HepG2 (cell line): ENCODE data around the gene HCRT. TPM values are rescaled to one million over a fixed set of nuclear protein-coding genes. Genes with fewer than 3 reads are reported as not detected.

Experiments used
- CC2D1A ChIP-seq: sonication (generic); formaldehyde crosslinking; IDR thresholded peaks from 2 replicates; pipeline ENCODE4 v1.8.1; 2023; ENCODE audit warnings: mild to moderate bottlenecking, missing genetic modification reagents
- CCAR2 ChIP-seq: fragments of 200-400 bp; formaldehyde crosslinking; optimal IDR thresholded peaks from 2 replicates; pipeline ENCODE3; 2018; ENCODE audit warnings: low read depth, mild to moderate bottlenecking, low read length, moderate library complexity
- DMTF1 ChIP-seq: sonication (generic); formaldehyde crosslinking; IDR thresholded peaks from 2 replicates; pipeline ENCODE4 v1.4.0; 2020; ENCODE audit warnings: mild to moderate bottlenecking, missing genetic modification reagents
- HNRNPK ChIP-seq: fragments of 200-400 bp; formaldehyde crosslinking; IDR thresholded peaks from 2 replicates; pipeline ENCODE4 v1.6.1; 2018; ENCODE audit warnings: low read length, low read depth, moderate library complexity, mild to moderate bottlenecking; ENCODE audit not compliant: poor library complexity, severe bottlenecking
- KAT7 ChIP-seq: IDR thresholded peaks from 2 replicates; pipeline ENCODE4 v1.6.1; 2018; ENCODE audit warnings: borderline replicate concordance, missing compliant biosample characterization
- MIXL1 ChIP-seq: IDR thresholded peaks from 2 replicates; pipeline ENCODE4 v1.6.1; 2016
- POLR2AphosphoS5 ChIP-seq: IDR thresholded peaks from 2 replicates; pipeline ENCODE4 v1.6.1; 2012; ENCODE audit warnings: low read depth, low read length
- RARA ChIP-seq: IDR thresholded peaks from 2 replicates; pipeline ENCODE4 v1.6.1; 2016; ENCODE audit warnings: missing genetic modification reagents, missing compliant biosample characterization
- RBM39 ChIP-seq: fragments of 200-400 bp; formaldehyde crosslinking; IDR thresholded peaks from one replicate; pipeline ENCODE4 v1.6.1; 2018; ENCODE audit warnings: antibody characterized with exemption, mild to moderate bottlenecking, low read depth, low read length; ENCODE audit not compliant: poor library complexity, severe bottlenecking
- RFX5 ChIP-seq: IDR thresholded peaks from 2 replicates; pipeline ENCODE4 v1.6.1; 2011; ENCODE audit warnings: low read depth, low read length, improper control_type of control experiment
- TCF12 ChIP-seq, 2 experiments: fragments of 450-650 bp in 1 of 2; sonication (generic) in 1 of 2; formaldehyde crosslinking in 1 of 2; IDR thresholded peaks; 2 replicates each; pipeline versions ENCODE4 v1.6.1 to v1.8.0; 2017 to 2022; ENCODE audit warnings: antibody characterized with exemption in 1 of 2, mild to moderate bottlenecking in 1 of 2, missing genetic modification reagents in 1 of 2, moderate library complexity in 1 of 2
- THRA ChIP-seq: sonication (generic); formaldehyde crosslinking; IDR thresholded peaks from 2 replicates; pipeline ENCODE4 v1.4.0; 2020; ENCODE audit warnings: missing genetic modification reagents, borderline replicate concordance
- TOE1 ChIP-seq: sonication (generic); formaldehyde crosslinking; IDR thresholded peaks from 2 replicates; pipeline ENCODE4 v1.4.0; 2020; ENCODE audit warnings: mild to moderate bottlenecking, missing genetic modification reagents
- ZC3H13 ChIP-seq: sonication (generic); formaldehyde crosslinking; IDR thresholded peaks from 2 replicates; pipeline ENCODE4 v1.8.1; 2023; ENCODE audit warnings: mild to moderate bottlenecking, missing genetic modification reagents, moderate library complexity
- ZFP90 ChIP-seq: sonication (generic); formaldehyde crosslinking; IDR thresholded peaks from 2 replicates; pipeline ENCODE4 v1.8.0; 2022; ENCODE audit warnings: missing genetic modification reagents, mild to moderate bottlenecking, inconsistent platforms, borderline replicate concordance
- ZNF451 ChIP-seq: sonication (generic); formaldehyde crosslinking; IDR thresholded peaks from 2 replicates; pipeline ENCODE4 v1.5.0; 2020; ENCODE audit warnings: mild to moderate bottlenecking, missing genetic modification reagents
- ZNF562 ChIP-seq: sonication (generic); formaldehyde crosslinking; IDR thresholded peaks from 2 replicates; pipeline ENCODE4 v1.8.0; 2022; ENCODE audit warnings: missing genetic modification reagents, borderline replicate concordance
- ZNF652 ChIP-seq: IDR thresholded peaks from 2 replicates; pipeline ENCODE4 v1.6.1; 2016; ENCODE audit warnings: low read depth, borderline replicate concordance
- polyA plus RNA-seq, 8 experiments: library from polyadenylated mRNA; depleted of rRNA in 3 of 8; stranded (reverse) in 7 of 8; unstranded in 1 of 8; fragments of >200 nt; fragmentation: Illumina TruSeq in 4 of 8; extraction: Trizol in 4 of 8; gene quantifications; 2 replicates each; pipeline versions ENCODE4 v1.2.1 to v1.2.3, GENCODE V29; 2011 to 2016; ENCODE audit warnings: low read depth in 4 of 8, missing spikeins in 1 of 8, mixed read lengths in 1 of 8; ENCODE audit not compliant: insufficient read depth in 1 of 8
- total RNA-seq, 5 experiments: library from RNA; depleted of rRNA; stranded (reverse); fragments of >200 nt; fragmentation: Illumina TruSeq; extraction: Trizol; gene quantifications; 2 replicates each; pipeline ENCODE4 v1.2.3, GENCODE V29; 2016; ENCODE audit warnings: low read depth in 1 of 5
- TF ChIP-seq, protein P1 (sequence below): fragments of 450-650 bp; IDR thresholded peaks from 2 replicates; pipeline ENCODE4 v1.6.1; 2016
- TF ChIP-seq, protein P2 (sequence below): IDR thresholded peaks from 2 replicates; pipeline ENCODE4 v1.6.1; 2012; ENCODE audit warnings: low read length, improper control_type of control experiment

Gene HCRT
- total and polyA plus RNA-seq, 2 of the 13 experiments (the other 11 are each of a cell fraction or from before 2014, with no cell fraction given) = not detected

DNA sequence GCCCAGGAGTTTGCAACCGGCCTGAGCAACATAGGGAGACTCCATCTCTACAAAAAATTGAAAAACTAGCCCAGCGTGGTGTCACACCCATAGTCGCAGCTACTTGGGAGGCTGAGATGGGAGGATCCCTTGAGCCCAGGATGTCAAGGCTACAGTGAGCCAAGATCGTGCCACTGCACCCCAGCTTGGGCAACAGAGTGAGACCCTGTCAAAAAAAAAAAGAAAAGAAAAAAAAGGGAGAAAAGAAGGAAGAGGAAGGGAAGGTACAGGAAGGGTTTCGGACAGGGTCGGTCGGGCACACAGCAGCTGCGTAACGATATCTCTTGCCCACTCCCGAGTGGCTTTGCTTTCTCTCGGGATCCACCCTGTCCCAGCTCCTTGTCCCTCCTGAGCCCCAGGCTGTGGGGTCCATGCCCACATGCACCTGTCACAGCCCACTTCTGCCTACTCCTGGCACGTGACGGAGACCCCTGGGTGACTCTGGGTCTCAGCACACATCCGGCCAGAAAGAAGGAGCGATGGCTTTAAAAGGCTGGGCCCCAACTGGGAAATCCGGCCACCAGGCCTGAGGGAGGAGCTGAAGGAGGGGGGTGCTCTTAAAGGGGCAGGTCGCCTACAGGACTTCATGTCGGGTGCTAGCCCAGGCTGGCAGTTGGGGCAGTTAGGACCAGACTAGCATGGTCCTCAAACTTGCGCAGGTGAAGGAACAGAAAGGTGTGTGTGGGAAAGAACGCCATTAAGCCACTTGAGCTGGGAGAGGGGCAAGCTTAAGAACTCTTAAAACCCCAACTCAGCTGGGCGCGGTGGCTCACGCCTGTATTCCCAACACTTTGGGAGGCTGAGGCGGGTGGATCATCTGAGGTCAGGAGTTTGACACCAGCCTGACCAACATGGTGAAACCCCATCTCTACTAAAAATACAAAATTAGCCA, 9.0 kb upstream of the HCRT start, which contains the start of gene GHDC (continued):
- TF ChIP-seq, protein P1, sequence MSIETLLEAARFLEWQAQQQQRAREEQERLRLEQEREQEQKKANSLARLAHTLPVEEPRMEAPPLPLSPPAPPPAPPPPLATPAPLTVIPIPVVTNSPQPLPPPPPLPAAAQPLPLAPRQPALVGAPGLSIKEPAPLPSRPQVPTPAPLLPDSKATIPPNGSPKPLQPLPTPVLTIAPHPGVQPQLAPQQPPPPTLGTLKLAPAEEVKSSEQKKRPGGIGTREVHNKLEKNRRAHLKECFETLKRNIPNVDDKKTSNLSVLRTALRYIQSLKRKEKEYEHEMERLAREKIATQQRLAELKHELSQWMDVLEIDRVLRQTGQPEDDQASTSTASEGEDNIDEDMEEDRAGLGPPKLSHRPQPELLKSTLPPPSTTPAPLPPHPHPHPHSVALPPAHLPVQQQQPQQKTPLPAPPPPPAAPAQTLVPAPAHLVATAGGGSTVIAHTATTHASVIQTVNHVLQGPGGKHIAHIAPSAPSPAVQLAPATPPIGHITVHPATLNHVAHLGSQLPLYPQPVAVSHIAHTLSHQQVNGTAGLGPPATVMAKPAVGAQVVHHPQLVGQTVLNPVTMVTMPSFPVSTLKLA = peak; percentile 25; the same call in 1 of the 2 replicates
- TF ChIP-seq ZNF562 (CRISPR knock-in tag) (no peak), HNRNPK (no peak), CC2D1A (CRISPR knock-in tag) (0 out of 2 replicates have a peak, but pooled peaks have one; percentile 69), TOE1 (CRISPR knock-in tag) (no peak), ZNF652 (CRISPR knock-in tag) (peak; percentile 35; the same call in 1 of the 2 replicates), RARA (CRISPR knock-in tag) (0 out of 2 replicates have a peak, but pooled peaks have one; percentile 10), TCF12 (IDR thresholded peaks at IDR 0.05) (no peak), TCF12 (CRISPR knock-in tag; IDR thresholded peaks at IDR 0.05) (peak; percentile 71), THRA (peak; percentile 64), RBM39 (peak; percentile 74), KAT7 (no peak), RFX5 (no peak), CCAR2 (no peak), MIXL1 (no peak), ZNF451 (CRISPR knock-in tag) (peak; percentile 62; the same call in 1 of the 2 replicates), POLR2AphosphoS5 (peak; percentile 91), ZFP90 (CRISPR knock-in tag) (peak; percentile 55; the same call in 1 of the 2 replicates), ZC3H13 (no peak), DMTF1 (no peak)
- TF ChIP-seq, protein P2, sequence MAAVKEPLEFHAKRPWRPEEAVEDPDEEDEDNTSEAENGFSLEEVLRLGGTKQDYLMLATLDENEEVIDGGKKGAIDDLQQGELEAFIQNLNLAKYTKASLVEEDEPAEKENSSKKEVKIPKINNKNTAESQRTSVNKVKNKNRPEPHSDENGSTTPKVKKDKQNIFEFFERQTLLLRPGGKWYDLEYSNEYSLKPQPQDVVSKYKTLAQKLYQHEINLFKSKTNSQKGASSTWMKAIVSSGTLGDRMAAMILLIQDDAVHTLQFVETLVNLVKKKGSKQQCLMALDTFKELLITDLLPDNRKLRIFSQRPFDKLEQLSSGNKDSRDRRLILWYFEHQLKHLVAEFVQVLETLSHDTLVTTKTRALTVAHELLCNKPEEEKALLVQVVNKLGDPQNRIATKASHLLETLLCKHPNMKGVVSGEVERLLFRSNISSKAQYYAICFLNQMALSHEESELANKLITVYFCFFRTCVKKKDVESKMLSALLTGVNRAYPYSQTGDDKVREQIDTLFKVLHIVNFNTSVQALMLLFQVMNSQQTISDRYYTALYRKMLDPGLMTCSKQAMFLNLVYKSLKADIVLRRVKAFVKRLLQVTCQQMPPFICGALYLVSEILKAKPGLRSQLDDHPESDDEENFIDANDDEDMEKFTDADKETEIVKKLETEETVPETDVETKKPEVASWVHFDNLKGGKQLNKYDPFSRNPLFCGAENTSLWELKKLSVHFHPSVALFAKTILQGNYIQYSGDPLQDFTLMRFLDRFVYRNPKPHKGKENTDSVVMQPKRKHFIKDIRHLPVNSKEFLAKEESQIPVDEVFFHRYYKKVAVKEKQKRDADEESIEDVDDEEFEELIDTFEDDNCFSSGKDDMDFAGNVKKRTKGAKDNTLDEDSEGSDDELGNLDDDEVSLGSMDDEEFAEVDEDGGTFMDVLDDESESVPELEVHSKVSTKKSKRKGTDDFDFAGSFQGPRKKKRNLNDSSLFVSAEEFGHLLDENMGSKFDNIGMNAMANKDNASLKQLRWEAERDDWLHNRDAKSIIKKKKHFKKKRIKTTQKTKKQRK = no peak
